ENCODE measurements around the gene IPO4. TPM values are rescaled to one million over a fixed set of nuclear protein-coding genes. Genes with fewer than 3 reads are reported as not detected.

IPO4 gene
- polyA plus RNA-seq, 1 donor (not counting 4 experiments of a cell fraction or from before 2014, with no cell fraction given): 18.6 TPM

DNA sequence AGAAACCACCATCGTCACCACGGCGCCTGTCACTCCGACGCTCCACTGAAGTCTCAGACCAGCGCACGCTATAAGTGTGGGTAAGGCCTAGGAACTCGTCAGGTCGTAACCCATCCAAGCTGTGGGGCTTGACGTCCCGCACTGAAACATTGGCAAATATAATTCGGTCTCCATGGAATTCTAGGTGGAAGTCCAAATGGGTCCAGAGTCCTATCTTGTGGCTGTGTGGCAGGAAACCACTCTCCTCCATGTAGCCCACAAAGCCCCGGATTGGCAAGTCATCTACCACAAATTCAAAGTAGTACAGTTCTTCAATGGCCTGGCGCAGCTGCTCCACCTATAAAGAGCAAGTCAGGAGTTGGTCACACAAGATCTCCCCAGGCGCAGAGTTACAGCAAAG, 4.3 kb upstream of the IPO4 start:
- dilution Hi-C loops (cut with MboI; ENCODE audit: extremely low pct_ligation_motif_present, low sequenced_read_pairs): no loop called here
- no peak overlapping the region for H3K9ac ChIP-seq (ENCODE audit: control insufficient read depth, extremely low read depth, insufficient read depth, low read length)
- no peak overlapping the region for H3K4me3 ChIP-seq (ENCODE audit: control insufficient read depth in 2 of 3, extremely low read depth in 1 of 3, insufficient read depth in 2 of 3, low read depth in 1 of 3, low read length in 3 of 3)
- no peak overlapping the region for H3K4me2 ChIP-seq (ENCODE audit: control insufficient read depth, extremely low read depth, insufficient read depth, low read depth, low read length)
- H2AFZ ChIP-seq (ENCODE audit: control insufficient read depth, low read length): no peak overlapping the region
- no peaks in the 10 kb centered on the region for H4K20me1 ChIP-seq (ENCODE audit: control insufficient read depth, extremely low read depth, insufficient read depth, low read length)
- no peak overlapping the region for H3K27ac ChIP-seq (ENCODE audit: control insufficient read depth, insufficient read depth, low read length)
- H3K9me1 ChIP-seq (ENCODE audit: control insufficient read depth, extremely low read depth, insufficient read depth, low read length): no peaks in the 10 kb centered on the region
- peaks cover 22% of the 10 kb centered on the region for H3K4me1 ChIP-seq (ENCODE audit: control insufficient read depth, extremely low read depth, insufficient read depth, low read length)
- FAIRE-seq (no peak), DNase-seq (ENCODE audit: low read depth, low spot score) (no peak)
- no peaks in the 10 kb centered on the region for H3K9me3 ChIP-seq (ENCODE audit: control insufficient read depth, low read depth, low read length)
- peaks cover 47% of the 10 kb centered on the region for H3K79me2 ChIP-seq (ENCODE audit: control insufficient read depth, insufficient read depth, low read length)
- no peak for TF ChIP-seq EZH2 (IDR thresholded peaks at IDR 0.05; ENCODE audit: low read length)
- TF ChIP-seq, protein P1, sequence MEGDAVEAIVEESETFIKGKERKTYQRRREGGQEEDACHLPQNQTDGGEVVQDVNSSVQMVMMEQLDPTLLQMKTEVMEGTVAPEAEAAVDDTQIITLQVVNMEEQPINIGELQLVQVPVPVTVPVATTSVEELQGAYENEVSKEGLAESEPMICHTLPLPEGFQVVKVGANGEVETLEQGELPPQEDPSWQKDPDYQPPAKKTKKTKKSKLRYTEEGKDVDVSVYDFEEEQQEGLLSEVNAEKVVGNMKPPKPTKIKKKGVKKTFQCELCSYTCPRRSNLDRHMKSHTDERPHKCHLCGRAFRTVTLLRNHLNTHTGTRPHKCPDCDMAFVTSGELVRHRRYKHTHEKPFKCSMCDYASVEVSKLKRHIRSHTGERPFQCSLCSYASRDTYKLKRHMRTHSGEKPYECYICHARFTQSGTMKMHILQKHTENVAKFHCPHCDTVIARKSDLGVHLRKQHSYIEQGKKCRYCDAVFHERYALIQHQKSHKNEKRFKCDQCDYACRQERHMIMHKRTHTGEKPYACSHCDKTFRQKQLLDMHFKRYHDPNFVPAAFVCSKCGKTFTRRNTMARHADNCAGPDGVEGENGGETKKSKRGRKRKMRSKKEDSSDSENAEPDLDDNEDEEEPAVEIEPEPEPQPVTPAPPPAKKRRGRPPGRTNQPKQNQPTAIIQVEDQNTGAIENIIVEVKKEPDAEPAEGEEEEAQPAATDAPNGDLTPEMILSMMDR (optimal IDR thresholded peaks at IDR 0.05 in 1 of 3, IDR thresholded peaks at IDR 0.05 in 1 of 3, conservative IDR thresholded peaks at IDR 0.05 in 1 of 3; ENCODE audit: extremely low read depth in 1 of 3, insufficient read depth in 2 of 3, low read length in 3 of 3): no peak
- peaks cover 15 to 21% of the 10 kb centered on the region in 2 experiments for H3K36me3 ChIP-seq (ENCODE audit: control insufficient read depth in 2 of 2, extremely low read depth in 1 of 2, insufficient read depth in 2 of 2, low read length in 2 of 2)
- no peaks in the 10 kb centered on the region for H3K27me3 ChIP-seq (ENCODE audit: control insufficient read depth, extremely low read depth, insufficient read depth, low read length)

DNA sequence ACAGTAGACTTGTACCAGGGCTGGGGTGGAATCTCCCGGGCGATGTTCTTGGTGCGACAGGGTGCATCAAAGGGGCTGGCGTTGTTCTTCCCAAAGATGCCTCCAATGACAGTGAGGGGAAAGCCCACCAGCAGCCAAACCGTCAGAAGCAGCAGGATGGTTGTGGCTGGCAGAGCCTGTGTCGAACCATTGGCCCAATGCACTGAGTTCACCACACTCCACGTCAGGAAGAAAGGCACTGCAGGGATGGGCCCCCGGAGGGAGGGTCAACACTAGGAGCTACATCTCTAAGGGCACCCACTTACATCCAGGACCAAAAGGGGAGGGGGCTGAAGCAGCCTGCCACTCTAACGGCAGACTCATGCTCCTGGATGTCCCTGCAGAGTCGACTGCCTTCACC, 1.8 kb upstream of the IPO4 start:
- peaks cover 23% of the 10 kb centered on the region for H3K4me1 ChIP-seq (ENCODE audit: control insufficient read depth, extremely low read depth, insufficient read depth, low read length)
- no peak for FAIRE-seq
- no peak overlapping the region for H3K27ac ChIP-seq (ENCODE audit: control insufficient read depth, insufficient read depth, low read length)
- H4K20me1 ChIP-seq (ENCODE audit: control insufficient read depth, extremely low read depth, insufficient read depth, low read length): peaks cover 4% of the 10 kb centered on the region
- peaks cover 42% of the 10 kb centered on the region for H3K79me2 ChIP-seq (ENCODE audit: control insufficient read depth, insufficient read depth, low read length)
- no peak overlapping the region for H2AFZ ChIP-seq (ENCODE audit: control insufficient read depth, low read length)
- H3K4me2 ChIP-seq (ENCODE audit: control insufficient read depth, extremely low read depth, insufficient read depth, low read depth, low read length): no peak overlapping the region
- TF ChIP-seq, protein P1 (optimal IDR thresholded peaks at IDR 0.05 in 1 of 3, IDR thresholded peaks at IDR 0.05 in 1 of 3, conservative IDR thresholded peaks at IDR 0.05 in 1 of 3; ENCODE audit: extremely low read depth in 1 of 3, insufficient read depth in 2 of 3, low read length in 3 of 3): no peak
- TF ChIP-seq EZH2 (IDR thresholded peaks at IDR 0.05; ENCODE audit: low read length): no peak
- no peaks in the 10 kb centered on the region for H3K9me1 ChIP-seq (ENCODE audit: control insufficient read depth, extremely low read depth, insufficient read depth, low read length)
- DNase-seq (ENCODE audit: low read depth, low spot score): no peak
- H3K9ac ChIP-seq (ENCODE audit: control insufficient read depth, extremely low read depth, insufficient read depth, low read length): no peak overlapping the region
- peaks cover 30 to 40% of the 10 kb centered on the region in 2 experiments for H3K36me3 ChIP-seq (ENCODE audit: control insufficient read depth in 2 of 2, extremely low read depth in 1 of 2, insufficient read depth in 2 of 2, low read length in 2 of 2)
- dilution Hi-C loops (cut with MboI; ENCODE audit: extremely low pct_ligation_motif_present, low sequenced_read_pairs): no loop called here
- no peaks in the 10 kb centered on the region for H3K9me3 ChIP-seq (ENCODE audit: control insufficient read depth, low read depth, low read length)
- H3K4me3 ChIP-seq (ENCODE audit: control insufficient read depth in 2 of 3, extremely low read depth in 1 of 3, insufficient read depth in 2 of 3, low read depth in 1 of 3, low read length in 3 of 3): no peak overlapping the region
- no peaks in the 10 kb centered on the region for H3K27me3 ChIP-seq (ENCODE audit: control insufficient read depth, extremely low read depth, insufficient read depth, low read length)

All from keratinocyte (primary cell).